GM18951 (cell line): ENCODE results near the gene DTX1.

ENCODE experiments used
- POLR2A ChIP-seq: IDR thresholded peaks from 4 replicates; pipeline ENCODE4 v1.6.1; 2011; ENCODE audit warnings: mild to moderate bottlenecking; ENCODE audit not compliant: insufficient read length, insufficient read depth; ENCODE audit errors: extremely low read depth
- in situ Hi-C: fragments of 300-500 bp; cut with MboI; formaldehyde crosslinking; loops from one replicate; pipeline ENCODE4 v1.12.0; 2022; ENCODE audit warnings: low sequenced_read_pairs, mixed read lengths, inconsistent platforms; ENCODE audit not compliant: unreplicated experiment

DTX1 gene

GRCh38 chr12:113069751-113070116, 13.2 kb downstream of the DTX1 start:
- in situ Hi-C loops, result no loop called here
- TF ChIP-seq POLR2A, result no peak

- TF ChIP-seq POLR2A, result no peak
- in situ Hi-C loops, result no loop called here
Measured at GRCh38 chr12:113070117-113070906, 13.8 kb downstream of the DTX1 start.

DNA sequence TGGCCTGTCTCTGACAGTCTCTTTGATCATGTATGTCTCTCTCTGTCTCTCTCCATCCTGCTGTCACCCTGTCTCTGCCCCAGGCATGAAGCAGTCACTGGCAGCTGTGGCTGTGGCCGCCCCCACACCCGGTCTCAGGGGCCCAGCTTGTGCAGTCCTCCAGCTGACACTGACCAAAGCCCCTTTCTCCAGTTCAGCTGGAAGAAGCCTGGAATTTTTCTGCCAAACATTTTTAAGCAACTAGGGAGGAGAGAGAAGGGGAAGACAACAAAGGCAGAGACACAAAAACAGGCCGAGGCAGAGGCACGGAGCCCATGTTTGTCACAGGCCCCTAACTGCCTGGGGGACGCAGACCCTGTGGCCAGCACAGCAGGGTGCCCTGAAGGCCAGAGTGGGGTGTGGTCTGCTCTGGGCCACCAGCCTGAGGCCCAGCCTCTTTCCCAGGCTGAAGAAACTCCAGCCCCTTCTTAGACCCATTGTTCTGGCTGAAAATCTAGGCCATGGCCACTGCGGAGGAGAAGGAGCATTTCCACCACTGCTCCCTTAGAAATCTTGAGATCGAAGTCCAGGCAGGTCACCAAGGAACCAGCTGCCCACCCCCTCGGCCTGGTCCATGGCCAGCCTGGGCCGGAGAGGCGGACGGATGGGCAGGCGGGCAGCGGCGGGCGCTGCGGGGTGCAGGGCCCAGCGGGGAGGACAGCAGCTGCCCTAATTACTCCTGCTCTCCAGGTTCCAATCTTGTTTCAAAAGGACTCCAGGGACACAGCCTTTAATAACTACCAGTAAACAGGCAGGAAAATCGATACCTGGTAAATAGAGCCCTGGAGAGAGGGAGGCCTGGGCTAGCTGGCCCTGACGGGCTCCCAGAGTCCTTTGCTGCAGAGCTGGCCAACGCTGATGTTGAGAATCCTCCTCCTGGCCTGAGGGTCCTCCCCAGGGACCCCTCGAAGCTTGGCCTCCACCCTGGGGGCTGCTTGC, 14.9 kb downstream of the DTX1 start:
- no peak for TF ChIP-seq POLR2A
- in situ Hi-C loops, result no loop called here

DNA sequence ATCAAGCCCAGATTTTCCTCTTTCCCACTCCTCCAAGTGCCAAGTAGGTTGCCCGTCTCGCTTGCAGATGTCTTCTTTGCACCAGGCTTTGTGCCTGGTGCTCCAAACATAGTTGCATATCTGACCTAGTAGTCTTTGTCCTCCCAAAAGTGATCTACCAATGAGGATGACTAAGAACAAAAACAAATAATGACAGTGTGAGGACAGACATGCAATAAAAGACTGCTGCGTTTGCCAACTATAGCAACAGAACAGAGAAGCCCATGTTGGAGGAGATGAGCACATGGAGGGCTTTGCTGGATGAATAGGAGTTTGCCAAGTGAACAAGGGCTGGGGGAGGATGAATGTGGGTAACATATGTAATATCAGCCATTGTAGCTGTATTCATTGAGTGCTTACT, 15.6 kb downstream of the DTX1 start:
- TF ChIP-seq POLR2A, result no peak
- in situ Hi-C loops, result no loop called here

DNA sequence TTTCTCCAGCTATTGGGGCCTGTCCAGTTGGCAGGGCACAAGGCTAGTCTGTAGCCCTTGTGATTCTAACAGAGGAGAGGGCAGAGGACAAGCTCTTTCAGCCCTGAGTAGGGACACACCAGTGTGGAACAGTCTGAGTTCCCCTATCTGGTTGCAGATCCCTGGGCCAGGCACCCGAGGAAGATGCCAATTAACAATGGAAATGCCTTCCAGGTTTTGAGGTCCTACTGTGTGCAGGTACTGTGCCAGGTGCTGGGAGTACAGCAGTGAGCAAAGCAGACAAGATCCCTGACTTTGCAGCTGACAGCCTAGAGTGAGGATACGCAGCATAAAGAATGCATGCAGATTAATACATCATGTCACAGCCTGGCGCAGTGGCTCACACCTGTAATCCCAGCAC, 17.1 kb downstream of the DTX1 start:
- TF ChIP-seq POLR2A, result no peak
- in situ Hi-C loops, result no loop called here

GRCh38 chr12:113075137-113075683, 18.7 kb downstream of the DTX1 start:
- in situ Hi-C loops, result no loop called here
- TF ChIP-seq POLR2A, result no peak

DNA sequence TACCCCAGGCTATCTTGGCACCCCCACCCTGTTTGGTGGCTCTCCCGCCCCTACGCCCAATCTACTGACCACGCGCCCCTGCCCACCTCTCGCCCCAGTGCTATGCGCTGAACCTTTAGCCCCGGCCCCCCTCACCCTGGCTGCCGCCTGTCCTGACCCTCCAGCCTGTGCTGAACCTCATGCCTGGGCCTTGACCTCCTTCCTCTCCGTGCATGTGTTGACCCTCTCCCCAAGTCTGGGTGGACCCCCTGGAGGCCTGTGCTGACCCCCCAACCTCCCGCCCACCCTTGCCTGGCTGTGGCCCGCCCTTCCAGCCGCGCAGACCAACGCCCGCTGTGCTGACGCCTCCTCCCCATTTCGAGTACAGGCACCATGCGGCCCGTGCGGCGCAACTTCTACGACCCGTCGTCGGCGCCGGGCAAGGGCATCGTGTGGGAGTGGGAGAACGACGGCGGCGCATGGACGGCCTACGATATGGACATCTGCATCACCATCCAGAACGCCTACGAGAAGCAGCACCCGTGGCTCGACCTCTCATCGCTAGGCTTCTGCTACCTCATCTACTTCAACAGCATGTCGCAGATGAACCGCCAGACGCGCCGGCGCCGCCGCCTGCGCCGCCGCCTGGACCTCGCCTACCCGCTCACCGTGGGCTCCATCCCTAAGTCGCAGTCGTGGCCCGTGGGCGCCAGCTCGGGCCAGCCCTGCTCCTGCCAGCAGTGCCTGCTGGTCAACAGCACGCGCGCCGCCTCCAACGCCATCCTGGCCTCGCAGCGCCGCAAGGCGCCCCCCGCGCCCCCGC, 20.7 kb downstream of the DTX1 start:
- in situ Hi-C loops, result no loop called here

DNA sequence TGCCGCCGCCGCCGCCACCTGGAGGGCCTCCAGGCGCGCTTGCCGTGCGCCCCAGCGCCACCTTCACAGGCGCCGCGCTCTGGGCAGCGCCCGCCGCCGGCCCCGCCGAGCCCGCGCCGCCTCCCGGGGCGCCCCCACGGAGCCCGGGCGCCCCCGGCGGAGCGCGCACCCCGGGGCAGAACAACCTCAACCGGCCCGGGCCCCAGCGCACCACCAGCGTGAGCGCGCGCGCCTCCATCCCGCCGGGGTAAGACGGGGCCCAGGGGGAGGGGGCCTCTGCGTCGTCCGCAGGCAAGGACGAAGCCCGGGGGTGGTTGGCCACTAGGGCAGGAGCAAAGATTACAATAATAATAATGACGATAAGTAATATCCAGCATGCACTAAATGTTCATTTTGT, 21.3 kb downstream of the DTX1 start:
- in situ Hi-C loops, result no loop called here
- TF ChIP-seq POLR2A, result no peak

More for the DNA sequence above, 20.7 kb downstream of the DTX1 start:
- no peak for TF ChIP-seq POLR2A

DNA sequence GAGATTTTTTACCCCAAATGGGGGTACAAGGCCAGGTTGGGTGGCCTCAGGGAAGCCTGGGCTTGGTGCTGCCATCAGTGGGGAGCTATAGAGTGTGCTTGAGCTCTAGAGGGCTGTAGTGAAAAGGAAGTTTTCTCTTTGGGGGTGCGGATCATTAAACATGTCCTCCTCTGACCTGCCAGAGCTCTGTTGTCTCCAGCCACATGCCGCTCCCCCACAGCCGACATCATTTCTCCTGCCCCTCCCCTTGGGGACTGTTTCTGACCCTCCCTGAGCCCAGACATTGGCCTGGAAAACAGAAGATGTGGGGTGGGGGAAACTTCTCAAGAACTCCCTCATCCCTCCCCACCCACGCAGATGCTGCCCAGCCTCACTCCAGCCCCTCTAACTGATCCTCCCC, 25.3 kb downstream of the DTX1 start:
- TF ChIP-seq POLR2A, result no peak
- in situ Hi-C loops, result no loop called here

- TF ChIP-seq POLR2A, result no peak
- in situ Hi-C loops, result no loop called here
Measured at GRCh38 chr12:113082486-113083148, 26.1 kb downstream of the DTX1 start.

GRCh38 chr12:113083863-113084435, 27.4 kb downstream of the DTX1 start:
- in situ Hi-C loops, result no loop called here
- TF ChIP-seq POLR2A, result no peak
